Measurements from ENCODE around the gene NR3C2. TPM values are rescaled to one million over a fixed set of nuclear protein-coding genes. Genes with fewer than 3 reads are reported as not detected.

NR3C2 gene
- total RNA-seq, 4 donors from 2014 or later: 13.1 to 24.1 (median 14.6) TPM

- peaks cover 0 to 5% (median 2%) of the 10 kb centered on the region in 4 donors for H3K4me1 ChIP-seq
- no peak overlapping the region for H3K27ac ChIP-seq
- no peaks in the 10 kb centered on the region for H3K27me3 ChIP-seq
- H3K9me3 ChIP-seq: peaks cover 0 to 18% (median 0%) of the 10 kb centered on the region in 4 donors
- H3K36me3 ChIP-seq: peaks cover 0 to 73% (median 0%) of the 10 kb centered on the region in 3 donors
- H3K4me3 ChIP-seq: no peak overlapping the region
- 91 to 92% methylated on average over 3 of the region's 3 CpGs for WGBS, 2 donors
- TF ChIP-seq POLR2A (IDR thresholded peaks at IDR 0.05): no peak
- no peak for TF ChIP-seq EP300 (IDR thresholded peaks at IDR 0.05)
- TF ChIP-seq, protein P1, sequence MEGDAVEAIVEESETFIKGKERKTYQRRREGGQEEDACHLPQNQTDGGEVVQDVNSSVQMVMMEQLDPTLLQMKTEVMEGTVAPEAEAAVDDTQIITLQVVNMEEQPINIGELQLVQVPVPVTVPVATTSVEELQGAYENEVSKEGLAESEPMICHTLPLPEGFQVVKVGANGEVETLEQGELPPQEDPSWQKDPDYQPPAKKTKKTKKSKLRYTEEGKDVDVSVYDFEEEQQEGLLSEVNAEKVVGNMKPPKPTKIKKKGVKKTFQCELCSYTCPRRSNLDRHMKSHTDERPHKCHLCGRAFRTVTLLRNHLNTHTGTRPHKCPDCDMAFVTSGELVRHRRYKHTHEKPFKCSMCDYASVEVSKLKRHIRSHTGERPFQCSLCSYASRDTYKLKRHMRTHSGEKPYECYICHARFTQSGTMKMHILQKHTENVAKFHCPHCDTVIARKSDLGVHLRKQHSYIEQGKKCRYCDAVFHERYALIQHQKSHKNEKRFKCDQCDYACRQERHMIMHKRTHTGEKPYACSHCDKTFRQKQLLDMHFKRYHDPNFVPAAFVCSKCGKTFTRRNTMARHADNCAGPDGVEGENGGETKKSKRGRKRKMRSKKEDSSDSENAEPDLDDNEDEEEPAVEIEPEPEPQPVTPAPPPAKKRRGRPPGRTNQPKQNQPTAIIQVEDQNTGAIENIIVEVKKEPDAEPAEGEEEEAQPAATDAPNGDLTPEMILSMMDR (IDR thresholded peaks at IDR 0.05): no peak
- DNase-seq (ENCODE audit: low spot score in 2 of 2): no peak
These were observed 333.0 kb downstream of the NR3C2 start for GRCh38 chr4:148109216-148109615.

DNA sequence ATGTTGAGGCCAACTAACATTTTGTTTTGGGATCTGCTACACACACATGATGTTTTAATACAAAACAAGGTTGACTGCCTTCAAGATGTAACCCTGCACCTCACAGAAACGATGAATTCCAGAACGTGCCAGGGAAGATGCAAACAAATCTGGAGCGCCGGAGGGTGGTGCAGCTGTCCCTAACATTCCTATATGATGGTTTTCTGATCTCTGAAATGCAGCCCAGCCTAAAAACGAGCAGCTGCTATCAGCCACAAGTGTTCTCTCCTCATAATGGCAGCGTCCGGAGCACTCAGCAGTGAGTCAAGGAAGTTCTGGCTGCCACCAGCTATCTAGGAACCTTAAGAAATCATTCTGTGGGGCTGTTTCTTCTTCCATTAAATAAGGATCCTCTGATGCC, 333.4 kb downstream of the NR3C2 start:
- WGBS, 2 donors: 93 to 94% methylated on average over 7 of the region's 7 CpGs
- peaks cover 0 to 5% (median 2%) of the 10 kb centered on the region in 4 donors for H3K4me1 ChIP-seq
- peaks cover 0 to 18% (median 0%) of the 10 kb centered on the region in 4 donors for H3K9me3 ChIP-seq
- DNase-seq (ENCODE audit: low spot score in 2 of 2): no peak
- no peak overlapping the region for H3K4me3 ChIP-seq
- no peaks in the 10 kb centered on the region for H3K27me3 ChIP-seq
- H3K27ac ChIP-seq: no peak overlapping the region
- TF ChIP-seq EP300 (IDR thresholded peaks at IDR 0.05): no peak
- H3K36me3 ChIP-seq: peaks cover 0 to 73% (median 0%) of the 10 kb centered on the region in 3 donors

DNA sequence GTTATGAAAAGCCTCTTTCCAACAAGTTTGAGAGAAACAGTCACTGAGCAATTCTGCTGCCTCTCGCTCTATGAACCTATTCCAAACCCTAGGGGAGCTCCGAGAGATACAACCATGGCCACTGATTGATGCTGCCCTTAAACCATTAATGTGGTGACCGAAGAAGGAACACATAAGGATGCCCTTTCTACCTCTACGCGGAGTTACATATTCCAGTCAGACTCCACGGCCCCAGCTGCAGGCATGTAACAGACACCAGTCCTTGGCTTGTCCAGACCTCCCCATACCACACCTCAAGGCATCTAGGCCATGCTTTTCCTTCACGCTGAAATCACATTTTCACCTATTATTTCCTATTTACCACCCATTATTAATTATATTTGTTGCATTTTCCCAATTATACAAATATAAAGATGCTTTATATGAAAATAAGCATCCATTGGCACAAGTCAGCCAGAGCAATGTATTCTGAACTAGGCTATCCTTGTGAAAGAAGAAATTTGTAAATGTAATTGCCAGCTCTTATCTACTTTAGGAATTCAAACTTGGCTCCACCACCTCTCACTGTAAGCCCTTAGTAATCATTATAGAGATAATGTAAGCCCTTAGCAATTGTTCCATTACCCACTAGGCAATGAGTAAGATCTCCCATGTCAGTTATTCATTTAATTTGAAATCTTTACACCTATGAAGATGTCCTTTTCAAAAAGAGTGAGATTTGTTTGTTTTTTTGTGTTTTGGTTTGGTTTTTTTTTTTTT, 338.4 kb downstream of the NR3C2 start:
- Histone ChIP-seq H3K27ac (no peak overlapping the region), H3K4me1 (no peaks in the 10 kb centered on the region), H3K27me3 (no peaks in the 10 kb centered on the region), H3K36me3 (peaks cover 0 to 66% (median 0%) of the 10 kb centered on the region in 3 donors), H3K4me3 (no peak overlapping the region), H3K9me3 (peaks cover 0 to 18% (median 0%) of the 10 kb centered on the region in 4 donors)
- DNase-seq (ENCODE audit: low spot score in 2 of 2): no peak
- 96 to 97% methylated on average over 7 of the region's 7 CpGs for WGBS, 2 donors
- TF ChIP-seq POLR2A (IDR thresholded peaks at IDR 0.05) (no peak), EP300 (IDR thresholded peaks at IDR 0.05) (no peak)
- TF ChIP-seq, protein P1 (IDR thresholded peaks at IDR 0.05): no peak

DNA sequence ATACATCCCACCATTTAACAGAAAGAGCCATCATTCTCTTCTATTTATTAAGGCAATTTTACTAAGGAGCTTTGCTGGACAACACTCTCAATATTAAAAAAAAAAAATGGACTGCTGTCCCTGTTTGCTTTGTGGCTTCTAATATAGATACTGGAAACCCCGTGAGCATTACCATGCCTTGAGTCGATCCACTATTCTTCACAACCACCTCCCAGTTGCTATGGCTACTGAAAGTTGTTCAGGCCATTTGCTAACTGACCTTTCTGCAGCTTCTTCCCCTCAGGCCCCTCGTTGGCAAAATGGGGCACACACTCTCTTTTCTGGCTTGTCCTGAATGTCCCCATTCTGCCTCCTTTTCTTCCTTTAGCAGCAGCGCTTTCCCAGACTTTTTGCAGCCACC, 340.4 kb downstream of the NR3C2 start:
- Histone ChIP-seq H3K36me3 (peaks cover 0 to 52% (median 0%) of the 10 kb centered on the region in 3 donors), H3K9me3 (peaks cover 0 to 10% (median 0%) of the 10 kb centered on the region in 4 donors), H3K27me3 (no peaks in the 10 kb centered on the region), H3K4me3 (no peak overlapping the region), H3K4me1 (no peaks in the 10 kb centered on the region), H3K27ac (no peak overlapping the region)
- WGBS, 2 donors: 47 to 65% methylated on average over 4 of the region's 4 CpGs
- DNase-seq (ENCODE audit: low spot score in 2 of 2): no peak
- TF ChIP-seq EP300 (IDR thresholded peaks at IDR 0.05) (no peak), POLR2A (IDR thresholded peaks at IDR 0.05) (no peak)
- TF ChIP-seq, protein P1 (IDR thresholded peaks at IDR 0.05): no peak

GRCh38 chr4:148101235-148101634, 341.0 kb downstream of the NR3C2 start:
- H3K4me3 ChIP-seq: no peak overlapping the region
- 81 to 96% methylated on average over 3 of the region's 3 CpGs for WGBS, 2 donors
- no peak for TF ChIP-seq EP300 (IDR thresholded peaks at IDR 0.05)
- no peak for TF ChIP-seq POLR2A (IDR thresholded peaks at IDR 0.05)
- TF ChIP-seq, protein P1 (IDR thresholded peaks at IDR 0.05): no peak

More at GRCh38 chr4:148101235-148101634, 341.0 kb downstream of the NR3C2 start:
- Histone ChIP-seq H3K9me3 (peaks cover 0 to 4% (median 0%) of the 10 kb centered on the region in 4 donors), H3K36me3 (peaks cover 0 to 46% (median 0%) of the 10 kb centered on the region in 3 donors), H3K4me1 (no peaks in the 10 kb centered on the region), H3K27ac (no peak overlapping the region), H3K27me3 (no peaks in the 10 kb centered on the region)
- no peak for DNase-seq (ENCODE audit: low spot score in 2 of 2)

Measured in tibial nerve (tissue), 4 donors.